CD4-positive, alpha-beta T cell treated with Interleukin-12 subunit alpha and Interleukin-12 subunit beta, for 1 hour (primary cell): Measurements from ENCODE around the gene TBC1D5.

Source experiments
- DNase-seq: peaks from one replicate; pipeline ENCODE4 v3.0.0-alpha.2; 2020

Gene TBC1D5

DNA sequence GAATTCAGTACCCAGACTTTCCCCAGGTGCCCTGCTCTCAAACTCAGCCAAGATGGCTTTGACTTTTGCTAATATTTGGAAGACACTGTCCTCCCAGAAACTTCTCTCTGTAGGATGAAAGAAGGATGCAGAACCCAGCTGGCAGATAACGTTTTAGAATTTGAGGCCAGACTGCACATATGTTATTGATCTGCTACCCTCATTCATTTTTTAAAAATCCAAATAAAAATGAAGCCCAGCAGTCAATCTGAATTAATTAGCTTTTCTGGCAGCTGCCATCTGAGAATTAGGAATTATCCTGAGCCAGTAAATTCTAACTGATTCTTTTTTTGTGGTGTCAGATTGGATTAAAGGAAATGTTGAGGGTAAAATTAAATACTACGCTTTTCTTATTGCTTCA is 621.1 kb downstream of the TBC1D5 start:
- no peak for DNase-seq

- no peak for DNase-seq
Measured at GRCh38 chr3:17120115-17120514, 622.3 kb downstream of the TBC1D5 start.

GRCh38 chr3:17119201-17120072 is 623.0 kb downstream of the TBC1D5 start:
- no peak for DNase-seq

DNA sequence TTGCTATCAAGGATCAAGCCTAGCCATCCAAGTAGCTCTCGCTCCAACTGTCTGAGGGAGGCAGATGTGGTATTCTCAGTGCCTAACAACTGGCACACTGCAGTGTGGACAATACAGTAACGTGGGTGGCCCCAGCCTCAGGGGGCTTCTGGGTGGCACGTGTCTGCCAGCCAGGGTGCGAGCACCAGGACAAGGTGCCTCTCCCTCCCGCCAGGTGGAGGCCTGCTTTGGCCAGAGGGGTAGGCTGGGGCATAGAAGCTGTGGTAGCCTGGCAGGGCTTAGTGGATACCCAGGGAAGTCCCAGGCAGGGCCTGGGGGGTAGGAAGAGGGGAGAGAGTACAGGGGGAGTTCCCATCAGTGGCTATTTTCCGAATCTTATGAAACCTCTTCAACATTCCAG is 623.7 kb downstream of the TBC1D5 start:
- DNase-seq = no peak

GRCh38 chr3:17116007-17116600 is 626.3 kb downstream of the TBC1D5 start:
- no peak for DNase-seq

GRCh38 chr3:17115186-17115585 is 627.2 kb downstream of the TBC1D5 start:
- DNase-seq = no peak

GRCh38 chr3:17111586-17111985 is 630.8 kb downstream of the TBC1D5 start:
- no peak for DNase-seq

- DNase-seq = no peak
Measured at GRCh38 chr3:17110660-17111396, 631.6 kb downstream of the TBC1D5 start.
